ENCODE data around the gene FZR1.

DNA sequence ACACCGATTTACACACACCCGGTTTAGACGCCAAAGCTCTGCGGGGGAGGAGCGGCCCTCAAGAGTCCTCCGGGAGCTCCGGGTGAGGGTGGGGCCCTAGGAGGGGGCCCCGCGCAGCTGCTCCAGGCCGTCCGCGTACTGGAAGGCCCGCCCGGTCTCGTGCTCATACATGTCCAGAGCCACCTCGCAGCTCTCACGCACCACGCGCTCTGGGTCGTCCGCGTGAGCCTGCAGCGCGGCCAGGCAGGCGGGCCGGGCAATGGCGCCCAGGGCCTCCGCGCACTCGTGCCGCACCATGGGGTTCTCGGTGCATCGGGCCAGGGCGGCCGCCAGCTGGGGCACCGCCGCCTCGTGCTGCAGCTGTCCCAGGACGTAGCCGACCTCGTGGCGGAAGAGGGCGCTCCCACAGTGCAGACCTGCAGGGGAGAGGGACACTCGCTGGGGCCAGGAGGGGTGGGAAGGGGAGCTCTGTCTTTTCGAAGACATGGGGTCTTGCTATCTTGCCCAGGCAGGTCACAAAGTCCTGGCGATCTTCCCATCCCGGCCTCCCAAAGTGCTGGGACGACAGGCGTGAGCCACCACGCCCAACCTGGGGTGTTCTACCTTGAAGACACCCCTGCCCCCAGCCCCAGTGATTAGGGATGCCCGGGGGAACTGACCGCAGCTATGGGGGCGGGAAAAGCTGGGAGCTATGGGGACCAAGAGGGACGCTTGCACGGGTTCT, 14.6 kb upstream of the FZR1 start:
- TF ChIP-seq, protein P1, sequence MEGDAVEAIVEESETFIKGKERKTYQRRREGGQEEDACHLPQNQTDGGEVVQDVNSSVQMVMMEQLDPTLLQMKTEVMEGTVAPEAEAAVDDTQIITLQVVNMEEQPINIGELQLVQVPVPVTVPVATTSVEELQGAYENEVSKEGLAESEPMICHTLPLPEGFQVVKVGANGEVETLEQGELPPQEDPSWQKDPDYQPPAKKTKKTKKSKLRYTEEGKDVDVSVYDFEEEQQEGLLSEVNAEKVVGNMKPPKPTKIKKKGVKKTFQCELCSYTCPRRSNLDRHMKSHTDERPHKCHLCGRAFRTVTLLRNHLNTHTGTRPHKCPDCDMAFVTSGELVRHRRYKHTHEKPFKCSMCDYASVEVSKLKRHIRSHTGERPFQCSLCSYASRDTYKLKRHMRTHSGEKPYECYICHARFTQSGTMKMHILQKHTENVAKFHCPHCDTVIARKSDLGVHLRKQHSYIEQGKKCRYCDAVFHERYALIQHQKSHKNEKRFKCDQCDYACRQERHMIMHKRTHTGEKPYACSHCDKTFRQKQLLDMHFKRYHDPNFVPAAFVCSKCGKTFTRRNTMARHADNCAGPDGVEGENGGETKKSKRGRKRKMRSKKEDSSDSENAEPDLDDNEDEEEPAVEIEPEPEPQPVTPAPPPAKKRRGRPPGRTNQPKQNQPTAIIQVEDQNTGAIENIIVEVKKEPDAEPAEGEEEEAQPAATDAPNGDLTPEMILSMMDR (IDR thresholded peaks at IDR 0.05), result no peak
- TF ChIP-seq POLR2A (IDR thresholded peaks at IDR 0.05), result no peak
